Peyer's patch (tissue), 4 donors: ENCODE results near the gene ABCF1.

Experiments
- CTCF ChIP-seq, 6 experiments: fragments of 450-650 bp in 4 of 6; fragments of 200-600 bp in 2 of 6; sonication (generic) in 1 of 6; IDR thresholded peaks; one replicate each; pipeline ENCODE4 v1.5.1; 2017 to 2019; ENCODE audit warnings: antibody characterized with exemption in 6 of 6, mild to moderate bottlenecking in 3 of 6, moderate library complexity in 1 of 6
- POLR2A ChIP-seq, 2 donors: fragments of 450-650 bp; IDR thresholded peaks; one replicate each; pipeline ENCODE4 v1.5.1; 2017; ENCODE audit warnings: antibody characterized with exemption in 2 of 2, mild to moderate bottlenecking in 2 of 2, moderate library complexity in 2 of 2

- TF ChIP-seq CTCF (IDR thresholded peaks at IDR 0.05), result peak in 3 of 6 experiments; percentile 22 to 30 (median 23)
- peak; percentile 11 to 47 for TF ChIP-seq POLR2A (IDR thresholded peaks at IDR 0.05)
Measured at GRCh38 chr6:30556066-30556905, 15.0 kb upstream of the ABCF1 start, which contains the start of gene GNL1.
